GM18520 (cell line): ENCODE data around the gene SMC1B.
"Not testable (repeated sequence)": the region's sequence is repeated elsewhere in the genome, so short reads cannot be mapped to it uniquely, and the experiment has no call there.

Experiments
- ATAC-seq: cut with Tn5 transposase; IDR thresholded peaks from one replicate; pipeline ENCODE4 v1.9.1; 2021; ENCODE audit not compliant: unreplicated experiment

The SMC1B gene

GRCh38 chr22:45444168-45444567, 30.8 kb upstream of the SMC1B start:
- ATAC-seq: no peak

GRCh38 chr22:45442116-45442515, 28.7 kb upstream of the SMC1B start:
- ATAC-seq: no peak

GRCh38 chr22:45441138-45441537, 27.7 kb upstream of the SMC1B start:
- no peak for ATAC-seq

- ATAC-seq: not testable (repeated sequence)
Observed at GRCh38 chr22:45440688-45441087, 27.3 kb upstream of the SMC1B start.

DNA sequence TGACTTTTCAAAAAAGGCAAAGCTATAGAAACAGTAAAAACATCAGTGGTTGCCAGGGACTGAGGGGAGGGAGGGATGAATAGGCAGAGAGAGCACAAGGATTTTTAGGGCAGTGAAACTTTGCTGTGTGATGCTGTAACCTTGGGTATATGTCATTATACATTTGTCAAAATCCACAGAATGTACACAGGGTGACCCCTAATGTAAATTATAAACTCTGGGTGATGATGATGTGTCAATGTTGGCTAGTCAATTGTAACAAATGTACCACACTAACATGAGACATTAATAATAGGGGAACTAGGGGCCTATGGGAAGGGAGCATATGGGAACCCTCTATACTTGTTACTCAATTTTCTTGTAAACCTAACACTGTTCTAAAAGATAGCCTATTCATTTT, 24.9 kb upstream of the SMC1B start:
- no peak for ATAC-seq

GRCh38 chr22:45436871-45437517, 23.6 kb upstream of the SMC1B start:
- ATAC-seq: not testable (repeated sequence)

- no peak for ATAC-seq
Observed at GRCh38 chr22:45435544-45436139, 22.2 kb upstream of the SMC1B start.

GRCh38 chr22:45434981-45435380, 21.6 kb upstream of the SMC1B start:
- no peak for ATAC-seq

- no peak for ATAC-seq
Observed at GRCh38 chr22:45430871-45431270, 17.5 kb upstream of the SMC1B start.

GRCh38 chr22:45429981-45430775, 16.8 kb upstream of the SMC1B start:
- ATAC-seq: no peak

DNA sequence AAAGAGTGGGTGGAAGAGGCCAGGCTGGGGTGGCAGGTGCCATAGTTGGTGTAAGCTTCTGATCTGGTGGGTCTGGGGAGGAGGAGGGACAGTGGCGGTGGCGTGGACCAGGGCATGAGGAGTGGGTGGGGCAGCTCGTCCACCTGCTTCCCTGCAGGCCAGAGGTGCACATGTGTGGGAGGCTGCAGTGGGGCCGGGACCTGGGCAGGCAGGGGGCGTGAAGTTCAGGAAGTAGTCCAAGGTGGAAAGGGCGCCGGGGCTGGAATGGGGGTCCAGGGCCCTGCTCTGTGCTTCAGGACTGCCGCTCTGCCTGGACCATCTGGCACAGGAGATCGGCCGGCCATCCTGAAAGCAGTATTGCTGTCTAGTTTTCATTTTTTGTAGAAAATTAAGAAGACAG, 16.0 kb upstream of the SMC1B start:
- ATAC-seq: no peak

DNA sequence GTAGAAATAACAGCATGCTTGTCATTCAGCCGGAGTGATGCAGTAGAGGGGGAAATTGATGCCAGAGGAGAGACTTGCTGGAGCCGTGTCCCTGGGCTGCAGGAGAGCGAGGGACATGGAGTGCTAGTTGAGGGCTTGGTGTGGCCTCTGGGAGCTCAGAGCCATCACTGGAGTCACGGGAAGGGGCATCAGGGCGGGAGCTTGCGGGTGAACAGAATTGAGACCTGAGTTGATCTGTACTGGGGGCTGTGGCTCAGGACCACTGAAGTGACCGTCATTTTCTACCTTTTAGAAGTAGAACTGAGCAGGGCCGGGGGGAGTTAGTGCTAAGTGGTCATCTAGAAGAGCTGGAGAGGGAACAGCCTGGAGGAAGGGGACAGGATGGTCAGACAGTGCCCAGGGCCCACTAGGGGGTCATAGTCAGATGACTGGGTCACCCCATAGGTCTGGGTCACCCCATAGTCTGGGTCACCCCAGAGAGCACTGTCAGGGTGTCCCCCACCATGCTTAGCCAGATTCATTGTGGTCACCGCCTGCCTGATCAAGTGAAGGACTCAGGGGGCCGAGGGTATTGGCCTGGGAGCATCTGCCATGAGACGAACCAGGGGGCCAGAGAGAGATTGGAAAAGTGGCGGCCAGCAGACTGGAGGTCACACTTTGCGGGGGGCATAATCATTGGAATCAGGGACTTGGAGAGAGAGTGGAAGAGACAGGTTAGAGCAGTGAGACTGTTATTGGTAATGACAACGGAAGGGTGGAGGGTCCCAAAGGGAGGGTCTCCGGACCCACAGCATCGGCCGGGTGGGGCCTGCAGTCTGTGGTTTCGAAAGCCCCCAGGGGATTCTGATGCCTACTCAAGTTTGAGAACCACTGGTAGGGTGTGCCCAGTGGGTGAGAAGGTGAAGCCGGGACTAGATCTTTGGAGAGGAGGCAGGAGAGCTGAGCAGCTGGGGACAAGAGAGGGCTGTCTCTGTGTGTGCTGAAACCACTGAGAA, 15.3 kb upstream of the SMC1B start:
- no peak for ATAC-seq

- ATAC-seq: no peak
Observed at GRCh38 chr22:45427114-45427513, 13.7 kb upstream of the SMC1B start.

DNA sequence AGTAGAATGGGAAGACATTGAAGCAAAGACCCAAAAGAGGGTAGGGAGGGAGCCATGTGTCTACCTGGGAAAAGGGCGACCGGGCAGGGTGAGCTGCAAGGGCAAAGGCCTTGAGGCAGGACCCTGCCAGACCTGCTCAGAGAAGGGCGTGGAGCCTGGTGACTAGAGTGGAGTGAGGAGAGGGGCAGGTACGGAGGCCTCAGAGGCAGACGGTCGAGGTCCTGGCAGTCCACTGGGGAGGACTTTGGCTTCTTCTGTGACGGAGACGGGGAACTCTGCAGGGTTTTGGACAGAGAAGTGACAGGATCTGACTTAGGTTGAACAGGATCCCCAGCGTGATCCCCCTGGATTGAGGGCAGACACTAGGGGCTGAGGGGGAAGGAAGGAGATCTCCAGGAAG, 13.0 kb upstream of the SMC1B start:
- ATAC-seq: no peak

DNA sequence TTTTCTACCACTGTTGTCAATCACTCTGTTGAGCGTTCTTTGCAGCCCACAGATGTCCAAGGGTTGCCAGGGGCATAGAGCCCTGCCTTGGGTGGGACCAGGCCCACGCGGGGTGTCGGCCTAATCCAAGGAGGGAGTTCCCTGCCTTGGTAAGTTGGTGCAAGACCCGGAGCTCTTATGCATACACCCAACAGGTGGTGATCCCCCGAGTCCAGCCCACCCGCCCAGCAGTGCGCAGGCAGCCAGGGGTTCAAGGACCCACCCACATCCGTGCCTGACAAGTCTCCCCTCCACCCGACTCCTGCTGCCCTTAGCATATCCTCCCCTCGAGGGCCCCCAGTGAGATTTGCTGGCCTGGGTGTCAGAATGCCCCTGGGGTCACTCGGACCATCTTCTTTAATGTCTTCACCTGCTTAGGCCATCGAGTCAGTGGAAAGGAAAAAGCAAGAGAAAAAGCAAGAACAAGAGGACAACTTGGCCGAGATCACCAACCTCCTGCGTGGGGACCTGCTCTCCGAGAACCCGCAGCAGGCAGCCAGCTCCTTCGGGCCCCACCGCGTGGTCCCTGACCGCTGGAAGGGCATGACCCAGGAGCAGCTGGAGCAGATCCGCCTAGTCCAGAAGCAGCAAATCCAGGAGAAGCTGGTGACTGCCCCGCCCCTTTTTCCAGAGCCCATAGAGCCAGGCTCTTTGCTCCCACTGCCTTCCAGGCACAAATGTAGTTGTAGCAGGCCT, 12.3 kb upstream of the SMC1B start:
- ATAC-seq: no peak

- ATAC-seq: no peak
Observed at GRCh38 chr22:45425101-45425500, 11.7 kb upstream of the SMC1B start.

- ATAC-seq: no peak
Observed at GRCh38 chr22:45424241-45424731, 10.9 kb upstream of the SMC1B start.

DNA sequence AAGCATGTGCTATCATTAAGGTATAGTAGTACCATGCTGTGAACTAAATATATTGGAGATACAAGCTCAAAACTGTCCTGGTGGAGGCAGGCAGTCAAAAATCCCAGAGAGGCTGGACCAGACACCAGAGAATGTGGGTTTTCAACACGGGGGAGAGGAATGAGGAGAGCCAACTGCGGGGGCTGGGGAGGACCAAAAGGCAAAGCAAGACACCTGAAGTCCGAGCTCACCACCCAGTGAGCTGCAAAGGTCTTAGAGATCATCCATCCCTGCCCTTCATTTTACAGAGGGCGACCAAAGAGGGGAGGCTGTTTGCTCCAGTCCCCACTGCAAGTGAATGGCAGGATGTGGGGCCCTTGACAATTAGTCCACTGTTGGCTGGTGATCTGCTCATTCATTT, 10.1 kb upstream of the SMC1B start:
- ATAC-seq: no peak

GRCh38 chr22:45422237-45422983, 9.0 kb upstream of the SMC1B start:
- no peak for ATAC-seq
